GM23338 (cell line): ENCODE results near the gene DENND5B. TPM values are rescaled to one million over a fixed set of nuclear protein-coding genes. Genes with fewer than 3 reads are reported as not detected.
"Not testable (repeated sequence)": the region's sequence is repeated elsewhere in the genome, so short reads cannot be mapped to it uniquely, and the experiment has no call there.

ENCODE experiments used
- ATAC-seq: fragments of 200-7000 bp; cut with Tn5 transposase; 3 replicates; pipeline ENCODE4 v1.9.1; 2020
- DNase-seq: peaks from one replicate; pipeline ENCODE4 v3.0.0-alpha.2; 2015; ENCODE audit warnings: low spot score
- H2AFZ ChIP-seq: fragments of 200-600 bp; sonication (generic); 2 replicates; pipeline ENCODE4 v1.8.0; 2016; ENCODE audit warnings: antibody characterized with exemption, mild to moderate bottlenecking, moderate library complexity
- H3F3A ChIP-seq: fragments of 200-600 bp; sonication (generic); replicated peaks from 2 replicates; pipeline ENCODE4 v1.8.0; 2017; ENCODE audit warnings: antibody characterized with exemption, mixed run types, low read depth
- H3K27ac ChIP-seq: fragments of 200-600 bp; sonication (generic); 2 replicates; pipeline ENCODE4 v1.6.1; 2016; ENCODE audit warnings: low read depth
- H3K27me3 ChIP-seq: fragments of 200-600 bp; sonication (generic); 2 replicates; pipeline ENCODE4 v1.8.0; 2016; ENCODE audit warnings: mild to moderate bottlenecking, mixed run types, moderate library complexity; ENCODE audit not compliant: insufficient read depth
- H3K36me3 ChIP-seq: fragments of 200-600 bp; sonication (generic); 2 replicates; pipeline ENCODE4 v1.8.0; 2016; ENCODE audit warnings: mild to moderate bottlenecking; ENCODE audit not compliant: insufficient read depth
- H3K4me1 ChIP-seq: fragments of 200-600 bp; sonication (generic); 2 replicates; pipeline ENCODE4 v1.8.0; 2016; ENCODE audit warnings: mild to moderate bottlenecking, moderate library complexity; ENCODE audit not compliant: insufficient read depth
- H3K4me2 ChIP-seq: fragments of 200-600 bp; sonication (generic); 2 replicates; pipeline ENCODE4 v1.7.1; 2017; ENCODE audit warnings: mixed run types
- H3K4me3 ChIP-seq: fragments of 200-600 bp; sonication (generic); 2 replicates; pipeline ENCODE4 v1.6.1; 2016; ENCODE audit warnings: mixed run types
- H3K79me2 ChIP-seq: fragments of 200-600 bp; sonication (generic); replicated peaks from 2 replicates; pipeline ENCODE4 v1.8.0; 2017; ENCODE audit warnings: mild to moderate bottlenecking; ENCODE audit not compliant: insufficient read depth
- H3K9me2 ChIP-seq: fragments of 200-600 bp; sonication (generic); 2 replicates; pipeline ENCODE4 v1.8.0; 2017; ENCODE audit not compliant: insufficient read depth
- H4K20me1 ChIP-seq: fragments of 200-600 bp; sonication (generic); replicated peaks from 2 replicates; pipeline ENCODE4 v1.8.0; 2017; ENCODE audit warnings: mild to moderate bottlenecking; ENCODE audit not compliant: insufficient read depth
- H3K27ac Mint-ChIP-seq: 2 replicates; pipeline ENCODE4 v1.8.0; 2020; ENCODE audit warnings: inconsistent platforms, mild to moderate bottlenecking, moderate library complexity, mixed read lengths
- H3K27me3 Mint-ChIP-seq: 3 replicates; pipeline ENCODE4 v1.8.0; 2022; ENCODE audit warnings: low read depth, mild to moderate bottlenecking, moderate library complexity, mixed read lengths, inconsistent platforms; ENCODE audit not compliant: insufficient read depth, poor library complexity
- H3K36me3 Mint-ChIP-seq: 3 replicates; pipeline ENCODE4 v1.8.0; 2021; ENCODE audit warnings: low read depth, mild to moderate bottlenecking, inconsistent platforms, moderate library complexity, mixed read lengths
- H3K4me1 Mint-ChIP-seq: 3 replicates; pipeline ENCODE4 v1.8.0; 2020; ENCODE audit warnings: mild to moderate bottlenecking, inconsistent platforms, mixed read lengths
- H3K4me3 Mint-ChIP-seq: 3 replicates; pipeline ENCODE4 v1.8.0; 2021; ENCODE audit warnings: moderate library complexity, mild to moderate bottlenecking, inconsistent platforms, mixed read lengths
- H3K9me3 Mint-ChIP-seq: 3 replicates; pipeline ENCODE4 v1.8.0; 2020; ENCODE audit warnings: moderate library complexity, mild to moderate bottlenecking, inconsistent platforms, mixed read lengths
- CREB1 ChIP-seq: fragments of 250-450 bp; sonication (Bioruptor Pico); IDR thresholded peaks from 2 replicates; pipeline ENCODE4 v1.5.0; 2020; ENCODE audit warnings: low read depth, mild to moderate bottlenecking, moderate library complexity
- CTCF ChIP-seq, 2 experiments: fragments of 200-600 bp in 1 of 2; sonication (generic) in 1 of 2; conservative IDR thresholded peaks; 2 replicates each; pipeline versions ENCODE4 v1.5.1 to v1.6.1; 2016 to 2017; ENCODE audit warnings: antibody characterized with exemption in 2 of 2, low read depth in 2 of 2, mild to moderate bottlenecking in 2 of 2, moderate library complexity in 1 of 2
- JUNB ChIP-seq: IDR thresholded peaks from one replicate; pipeline ENCODE4 v1.6.1; 2016; ENCODE audit warnings: antibody characterized with exemption; ENCODE audit not compliant: unreplicated experiment
- STAT1 ChIP-seq: IDR thresholded peaks from one replicate; pipeline ENCODE4 v1.6.1; 2016; ENCODE audit warnings: antibody characterized with exemption; ENCODE audit not compliant: unreplicated experiment
- ZNF331 ChIP-seq: fragments of 250-450 bp; sonication (Bioruptor Pico); IDR thresholded peaks from 2 replicates; pipeline ENCODE4 v1.5.0; 2020; ENCODE audit warnings: low read depth, mild to moderate bottlenecking, moderate library complexity
- ZNF462 ChIP-seq: fragments of 250-450 bp; sonication (Bioruptor Pico); IDR thresholded peaks from 2 replicates; pipeline ENCODE4 v1.5.0; 2020; ENCODE audit warnings: mild to moderate bottlenecking, moderate library complexity
- polyA plus RNA-seq: library from polyadenylated mRNA; unstranded; fragments of >200 nt; fragmentation: Nextera tagmentation; extraction: Ambion mirVana; gene quantifications from 2 replicates; pipeline ENCODE4 v1.2.1, GENCODE V29; 2016
- total RNA-seq: library from RNA; depleted of rRNA; stranded (reverse); fragments of >200 nt; shearing (Covaris generic); gene quantifications from 2 replicates; pipeline ENCODE4 v1.2.3, GENCODE V29; 2014

Gene DENND5B
- total and polyA plus RNA-seq, 2 experiments from 2014 or later, result 6.5 to 17.2 TPM

GRCh38 chr12:31504625-31505222 is 86.2 kb downstream of the DENND5B start (continued):
- TF ChIP-seq CTCF (conservative IDR thresholded peaks at IDR 0.05; ENCODE audit: low read depth in 2 of 2), result no peak
- TF ChIP-seq STAT1, result no peak
- TF ChIP-seq ZNF331 (CRISPR knock-in tag), result no peak
- TF ChIP-seq JUNB, result no peak
- TF ChIP-seq CREB1 (CRISPR knock-in tag), result no peak
- TF ChIP-seq ZNF462, result no peak

- not testable (repeated sequence) for H3K36me3 ChIP-seq, H4K20me1 ChIP-seq, DNase-seq, H3K9me2 ChIP-seq, ATAC-seq, H3K4me3 Mint-ChIP-seq, H3K27ac Mint-ChIP-seq, H3K4me2 ChIP-seq, H3K27me3 ChIP-seq, H3K27me3 Mint-ChIP-seq, H2AFZ ChIP-seq, H3K27ac ChIP-seq, H3K4me3 ChIP-seq, H3F3A ChIP-seq
- Mint-ChIP-seq H3K4me1 (peaks cover 37% of the 10 kb centered on the region), H3K36me3 (peaks cover 16% of the 10 kb centered on the region), H3K9me3 (peaks cover 15% of the 10 kb centered on the region)
- Histone ChIP-seq H3K4me1 (peaks cover 31% of the 10 kb centered on the region), H3K79me2 (peaks cover 22% of the 10 kb centered on the region)
Observed at GRCh38 chr12:31501014-31501413, 89.9 kb downstream of the DENND5B start.
